GM21381 (cell line): ENCODE measurements around the gene PRTN3.

Experiments used
- ATAC-seq: cut with Tn5 transposase; IDR thresholded peaks from one replicate; pipeline ENCODE4 v1.9.1; 2021; ENCODE audit warnings: mild to moderate bottlenecking, moderate library complexity; ENCODE audit not compliant: unreplicated experiment

Gene PRTN3

GRCh38 chr19:840519-841206 lies at the start of gene PRTN3:
Gene PRTN3, plus strand, starts transcription at chr19:840999. Its CDS starts 10 bp downstream, at chr19:841009.
- ATAC-seq, result no peak

- no peak for ATAC-seq
Observed at GRCh38 chr19:791007-791566, 49.7 kb upstream of the PRTN3 start.

- ATAC-seq, result no peak
Observed at GRCh38 chr19:791567-792305, 49.1 kb upstream of the PRTN3 start.

GRCh38 chr19:792306-792885 lies 48.4 kb upstream of the PRTN3 start:
- ATAC-seq, result no peak

- no peak for ATAC-seq
Observed at GRCh38 chr19:793806-794205, 47.0 kb upstream of the PRTN3 start.

- no peak for ATAC-seq
Observed at GRCh38 chr19:795073-795611, 45.7 kb upstream of the PRTN3 start.

- no peak for ATAC-seq
Observed at GRCh38 chr19:795691-796581, 44.9 kb upstream of the PRTN3 start.

- ATAC-seq, result peak; percentile 74
Observed at GRCh38 chr19:796692-797527, 43.9 kb upstream of the PRTN3 start, which contains the start of gene PTBP1. Gene PTBP1, plus strand, starts transcription at chr19:797452. Its CDS starts 46 bp downstream, at chr19:797498.

GRCh38 chr19:797528-798414 lies 43.0 kb upstream of the PRTN3 start:
- ATAC-seq, result peak; percentile 40

- ATAC-seq, result no peak
Observed at GRCh38 chr19:798415-799075, 42.3 kb upstream of the PRTN3 start.

- no peak for ATAC-seq
Observed at GRCh38 chr19:799076-799881, 41.5 kb upstream of the PRTN3 start.

- no peak for ATAC-seq
Observed at GRCh38 chr19:800360-801029, 40.3 kb upstream of the PRTN3 start.

GRCh38 chr19:801030-801860 lies 39.6 kb upstream of the PRTN3 start:
- no peak for ATAC-seq

- no peak for ATAC-seq
Observed at GRCh38 chr19:801861-802497, 38.8 kb upstream of the PRTN3 start.

GRCh38 chr19:802498-803098 lies 38.2 kb upstream of the PRTN3 start:
- no peak for ATAC-seq
